Measurements from ENCODE around the gene ZNF281. TPM values are rescaled to one million over a fixed set of nuclear protein-coding genes. Genes with fewer than 3 reads are reported as not detected.

ZNF281 gene
- total RNA-seq, 1 experiment from 2014 or later, result 26.5 TPM

DNA sequence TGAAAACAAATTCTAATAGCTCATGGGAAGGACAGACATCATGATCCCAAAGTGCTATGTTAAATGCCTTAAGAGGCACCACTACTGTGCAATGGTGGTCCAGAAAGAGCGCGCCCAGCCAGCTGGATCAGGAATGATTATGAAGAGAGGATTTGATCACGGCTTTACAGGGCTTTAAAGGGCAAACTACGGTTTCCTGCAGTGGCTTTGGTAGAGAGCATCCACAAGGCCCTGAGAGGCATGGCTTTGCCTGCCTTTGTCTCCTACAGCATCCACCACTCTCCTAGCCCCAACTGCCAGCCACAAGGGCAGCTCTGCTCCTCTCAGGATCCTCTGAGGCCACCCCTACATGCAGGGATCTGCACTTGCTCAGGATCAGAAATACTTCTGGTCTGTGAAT, 40.7 kb downstream of the ZNF281 start:
- H3K9me3 Mint-ChIP-seq (ENCODE audit: low read depth, unreplicated experiment), result no peaks in the 10 kb centered on the region
- H3K4me1 Mint-ChIP-seq (ENCODE audit: low read depth, unreplicated experiment), result peaks cover 55% of the 10 kb centered on the region
- CTCF ChIA-PET, result interaction anchor here (0.6 to 1.6 kb wide), 5 partner anchors 10 to 107 kb away, joined by 4 to 8 read pairs (median 5); no protein-coding TSS in a partner anchor
- intact Hi-C loops (cut with micrococcal nuclease; ENCODE audit: unreplicated experiment), result no loop called here
- TF ChIP-seq, protein P1, sequence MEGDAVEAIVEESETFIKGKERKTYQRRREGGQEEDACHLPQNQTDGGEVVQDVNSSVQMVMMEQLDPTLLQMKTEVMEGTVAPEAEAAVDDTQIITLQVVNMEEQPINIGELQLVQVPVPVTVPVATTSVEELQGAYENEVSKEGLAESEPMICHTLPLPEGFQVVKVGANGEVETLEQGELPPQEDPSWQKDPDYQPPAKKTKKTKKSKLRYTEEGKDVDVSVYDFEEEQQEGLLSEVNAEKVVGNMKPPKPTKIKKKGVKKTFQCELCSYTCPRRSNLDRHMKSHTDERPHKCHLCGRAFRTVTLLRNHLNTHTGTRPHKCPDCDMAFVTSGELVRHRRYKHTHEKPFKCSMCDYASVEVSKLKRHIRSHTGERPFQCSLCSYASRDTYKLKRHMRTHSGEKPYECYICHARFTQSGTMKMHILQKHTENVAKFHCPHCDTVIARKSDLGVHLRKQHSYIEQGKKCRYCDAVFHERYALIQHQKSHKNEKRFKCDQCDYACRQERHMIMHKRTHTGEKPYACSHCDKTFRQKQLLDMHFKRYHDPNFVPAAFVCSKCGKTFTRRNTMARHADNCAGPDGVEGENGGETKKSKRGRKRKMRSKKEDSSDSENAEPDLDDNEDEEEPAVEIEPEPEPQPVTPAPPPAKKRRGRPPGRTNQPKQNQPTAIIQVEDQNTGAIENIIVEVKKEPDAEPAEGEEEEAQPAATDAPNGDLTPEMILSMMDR (IDR thresholded peaks at IDR 0.05; ENCODE audit: unreplicated experiment), result no peak
- H3K27ac Mint-ChIP-seq (ENCODE audit: unreplicated experiment), result peak overlapping the region; percentile 24
- DNase-seq, result no peak
- no peaks in the 10 kb centered on the region for H3K27me3 Mint-ChIP-seq (ENCODE audit: unreplicated experiment)
- H3K36me3 Mint-ChIP-seq (ENCODE audit: insufficient read depth, unreplicated experiment), result peaks cover 2% of the 10 kb centered on the region
- no peak overlapping the region for H3K4me3 Mint-ChIP-seq (ENCODE audit: low read depth, unreplicated experiment)
- no TSS peak for BruUV-seq (replicated peaks)

DNA sequence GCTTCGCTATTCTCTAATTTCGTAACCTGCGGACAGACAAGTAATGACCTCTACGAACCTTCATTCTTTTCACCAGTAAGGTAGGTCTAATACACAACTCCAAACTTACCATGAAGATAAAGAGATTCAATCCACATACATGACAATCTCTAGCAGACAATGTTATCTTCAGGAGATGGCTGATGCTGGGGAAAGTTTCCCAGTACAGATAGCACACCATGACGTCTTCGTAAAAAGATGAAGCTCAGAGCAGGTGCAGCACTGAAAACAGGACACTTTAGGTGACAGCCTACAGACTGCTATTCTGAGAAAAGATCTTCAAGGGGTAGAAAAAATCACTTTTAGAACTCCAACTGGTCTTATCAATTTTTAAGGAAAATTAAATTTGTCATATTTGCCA, 41.3 kb downstream of the ZNF281 start:
- TF ChIP-seq, protein P1 (IDR thresholded peaks at IDR 0.05; ENCODE audit: unreplicated experiment), result no peak
- no peaks in the 10 kb centered on the region for H3K27me3 Mint-ChIP-seq (ENCODE audit: unreplicated experiment)
- intact Hi-C loops (cut with micrococcal nuclease; ENCODE audit: unreplicated experiment), result no loop called here
- no peak for DNase-seq
- H3K27ac Mint-ChIP-seq (ENCODE audit: unreplicated experiment), result peak overlapping the region; percentile 24
- peaks cover 5% of the 10 kb centered on the region for H3K36me3 Mint-ChIP-seq (ENCODE audit: insufficient read depth, unreplicated experiment)
- CTCF ChIA-PET, result interaction anchor here (0.6 to 1.6 kb wide), 2 partner anchors 15 to 107 kb away, joined by 4 to 5 read pairs; no protein-coding TSS in a partner anchor
- BruUV-seq (replicated peaks), result no TSS peak
- H3K4me3 Mint-ChIP-seq (ENCODE audit: low read depth, unreplicated experiment), result no peak overlapping the region
- H3K9me3 Mint-ChIP-seq (ENCODE audit: low read depth, unreplicated experiment), result no peaks in the 10 kb centered on the region
- peaks cover 55% of the 10 kb centered on the region for H3K4me1 Mint-ChIP-seq (ENCODE audit: low read depth, unreplicated experiment)

DNA sequence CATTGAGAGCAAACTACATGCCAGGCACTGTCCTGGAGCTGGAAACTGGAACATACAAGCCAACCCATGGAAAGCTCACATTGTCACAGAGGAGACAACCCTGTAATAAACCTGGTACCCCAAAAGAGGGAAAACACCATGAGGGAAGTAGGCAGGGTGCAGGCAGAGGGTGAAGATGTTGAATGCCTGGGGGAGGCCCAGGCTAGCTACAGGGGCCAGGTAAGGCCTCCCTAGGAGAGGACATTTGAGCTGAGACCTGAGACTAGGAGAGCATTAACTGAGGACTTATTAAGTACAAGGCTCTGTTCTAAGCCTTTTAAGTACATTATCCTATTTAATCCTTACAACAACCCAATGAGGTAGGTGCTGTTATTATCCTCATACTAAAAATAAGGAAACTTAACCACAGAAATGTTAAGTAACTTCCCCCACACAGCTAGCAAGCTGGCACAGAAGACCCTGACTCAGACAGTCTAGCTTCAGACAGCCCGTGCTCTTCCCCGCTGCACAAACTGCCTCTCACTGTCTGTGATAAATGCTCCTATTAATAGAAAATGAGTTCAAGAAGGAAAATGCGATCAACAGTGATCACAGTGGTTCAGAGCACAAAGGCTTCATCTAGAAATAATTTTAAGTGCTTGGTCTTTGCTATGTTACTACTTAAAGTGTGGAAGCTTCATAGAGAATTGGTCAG, 41.8 kb downstream of the ZNF281 start:
- no peak overlapping the region for H3K4me3 Mint-ChIP-seq (ENCODE audit: low read depth, unreplicated experiment)
- H3K27ac Mint-ChIP-seq (ENCODE audit: unreplicated experiment), result no peak overlapping the region
- peaks cover 49% of the 10 kb centered on the region for H3K4me1 Mint-ChIP-seq (ENCODE audit: low read depth, unreplicated experiment)
- no peaks in the 10 kb centered on the region for H3K27me3 Mint-ChIP-seq (ENCODE audit: unreplicated experiment)
- no peak for DNase-seq
- BruUV-seq (replicated peaks), result no TSS peak
- intact Hi-C loops (cut with micrococcal nuclease; ENCODE audit: unreplicated experiment), result no loop called here
- CTCF ChIA-PET, result interaction anchor here (0.6 to 1.6 kb wide), 3 partner anchors 9 to 24 kb away, joined by 3 to 4 read pairs (median 4); no protein-coding TSS in a partner anchor
- H3K36me3 Mint-ChIP-seq (ENCODE audit: insufficient read depth, unreplicated experiment), result peaks cover 5% of the 10 kb centered on the region
- H3K9me3 Mint-ChIP-seq (ENCODE audit: low read depth, unreplicated experiment), result no peaks in the 10 kb centered on the region
- TF ChIP-seq, protein P1 (IDR thresholded peaks at IDR 0.05; ENCODE audit: unreplicated experiment), result no peak

DNA sequence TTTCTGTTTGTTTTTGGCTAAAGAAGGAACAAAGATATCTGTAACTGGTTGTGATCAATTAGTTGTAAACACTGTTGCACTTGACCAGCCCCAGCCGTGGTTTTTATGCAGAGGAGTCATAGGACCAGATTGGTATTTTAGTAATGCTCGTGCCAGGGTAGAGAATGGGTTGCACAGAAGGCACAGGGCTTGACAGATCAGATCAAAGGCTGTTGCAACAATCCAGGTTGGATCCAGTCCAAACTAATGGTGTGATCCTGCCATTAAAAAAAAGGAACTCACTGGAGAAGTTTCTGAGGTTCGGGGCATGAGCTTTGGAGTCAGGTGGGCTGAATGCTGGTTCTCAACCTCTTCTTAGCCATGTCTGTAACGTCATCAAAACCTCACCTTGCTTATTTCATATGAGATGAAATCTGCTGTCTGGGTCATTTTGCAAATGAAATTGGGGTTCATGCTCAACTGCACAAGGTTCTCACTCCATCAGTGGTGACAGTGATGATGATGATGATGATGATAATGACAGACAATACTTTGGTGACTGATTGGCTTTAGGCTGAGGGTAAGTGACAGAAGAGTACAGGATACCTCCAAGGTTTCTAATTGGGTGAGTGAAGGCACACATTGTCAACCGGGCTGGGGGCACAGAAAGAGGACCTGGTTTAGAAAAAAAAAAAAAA, 43.1 kb downstream of the ZNF281 start:
- peaks cover 37% of the 10 kb centered on the region for H3K4me1 Mint-ChIP-seq (ENCODE audit: low read depth, unreplicated experiment)
- CTCF ChIA-PET, result no interaction called here
- H3K27ac Mint-ChIP-seq (ENCODE audit: unreplicated experiment), result no peak overlapping the region

More for the DNA sequence above, 43.1 kb downstream of the ZNF281 start:
- intact Hi-C loops (cut with micrococcal nuclease; ENCODE audit: unreplicated experiment), result no loop called here
- H3K4me3 Mint-ChIP-seq (ENCODE audit: low read depth, unreplicated experiment), result no peak overlapping the region
- BruUV-seq (replicated peaks), result no TSS peak
- H3K27me3 Mint-ChIP-seq (ENCODE audit: unreplicated experiment), result no peaks in the 10 kb centered on the region
- H3K36me3 Mint-ChIP-seq (ENCODE audit: insufficient read depth, unreplicated experiment), result peaks cover 5% of the 10 kb centered on the region
- DNase-seq, result no peak
- TF ChIP-seq, protein P1 (IDR thresholded peaks at IDR 0.05; ENCODE audit: unreplicated experiment), result no peak
- H3K9me3 Mint-ChIP-seq (ENCODE audit: low read depth, unreplicated experiment), result no peaks in the 10 kb centered on the region
